OCI-M2 (cell line): ENCODE results near the gene CSNK1A1L.

Experiments used
- DNase-seq: peaks from one replicate; lab custom pipeline; 2025; ENCODE audit not compliant: unreplicated experiment; lab: John Stamatoyannopoulos, UW

The CSNK1A1L gene

GRCh38 chr13:37107868-37108267 is 2.4 kb upstream of the CSNK1A1L start:
- no peak for DNase-seq

- DNase-seq, result no peak
Measured at GRCh38 chr13:37107456-37107855, 2.0 kb upstream of the CSNK1A1L start.

GRCh38 chr13:37106642-37107041 is 1.2 kb upstream of the CSNK1A1L start:
- DNase-seq, result no peak

GRCh38 chr13:37102896-37103295 is 2.6 kb downstream of the CSNK1A1L start:
- no peak for DNase-seq

GRCh38 chr13:37101201-37101600 is 4.3 kb downstream of the CSNK1A1L start:
- DNase-seq, result no peak

GRCh38 chr13:37100731-37101130 is 4.7 kb downstream of the CSNK1A1L start:
- DNase-seq, result no peak

GRCh38 chr13:37097076-37097475 is 8.4 kb downstream of the CSNK1A1L start:
- no peak for DNase-seq

GRCh38 chr13:37094840-37095239 is 10.6 kb downstream of the CSNK1A1L start:
- DNase-seq, result no peak

- no peak for DNase-seq
Measured at GRCh38 chr13:37094099-37094498, 11.4 kb downstream of the CSNK1A1L start.

- no peak for DNase-seq
Measured at GRCh38 chr13:37091835-37092234, 13.6 kb downstream of the CSNK1A1L start.

- no peak for DNase-seq
Measured at GRCh38 chr13:37090912-37091311, 14.6 kb downstream of the CSNK1A1L start.

GRCh38 chr13:37089495-37089894 is 16.0 kb downstream of the CSNK1A1L start:
- no peak for DNase-seq

GRCh38 chr13:37087486-37087885 is 18.0 kb downstream of the CSNK1A1L start:
- DNase-seq, result no peak

- no peak for DNase-seq
Measured at GRCh38 chr13:37085606-37086005, 19.9 kb downstream of the CSNK1A1L start.

GRCh38 chr13:37076818-37077217 is 28.6 kb downstream of the CSNK1A1L start:
- no peak for DNase-seq

- DNase-seq, result no peak
Measured at GRCh38 chr13:37075164-37075563, 30.3 kb downstream of the CSNK1A1L start.

- DNase-seq, result no peak
Measured at GRCh38 chr13:37074703-37075102, 30.8 kb downstream of the CSNK1A1L start.

GRCh38 chr13:37072024-37072423 is 33.4 kb downstream of the CSNK1A1L start:
- DNase-seq, result no peak

GRCh38 chr13:37070956-37071355 is 34.5 kb downstream of the CSNK1A1L start:
- DNase-seq, result no peak

GRCh38 chr13:37070145-37070695 is 35.2 kb downstream of the CSNK1A1L start:
- no peak for DNase-seq

GRCh38 chr13:37069597-37070103 is 35.8 kb downstream of the CSNK1A1L start:
- no peak for DNase-seq

GRCh38 chr13:37068962-37069361 is 36.5 kb downstream of the CSNK1A1L start:
- no peak for DNase-seq

GRCh38 chr13:37067874-37068273 is 37.6 kb downstream of the CSNK1A1L start:
- no peak for DNase-seq
